Neural cell (in vitro differentiated cells): ENCODE measurements around the gene WWC2. TPM values are rescaled to one million over a fixed set of nuclear protein-coding genes. Genes with fewer than 3 reads are reported as not detected.

ENCODE experiments used
- H2AFZ ChIP-seq: fragments of 200-600, 300-800 bp; sonication (generic), shearing (Covaris generic); 2 replicates; pipeline ENCODE4 v1.6.0; 2014; ENCODE audit warnings: low read depth, mild to moderate bottlenecking, antibody characterized with exemption, low read length, moderate library complexity
- H3F3A ChIP-seq: fragments of 200-600 bp; shearing (Covaris generic); 2 replicates; pipeline ENCODE4 v1.6.1; 2016; ENCODE audit warnings: mild to moderate bottlenecking, moderate library complexity, mixed read lengths, antibody characterized with exemption, low read length; ENCODE audit not compliant: insufficient read depth, poor library complexity, severe bottlenecking
- H3K27ac ChIP-seq: fragments of 200-600, 300-800 bp; sonication (generic), shearing (Covaris generic); 2 replicates; pipeline ENCODE4 v1.5.1; 2014; ENCODE audit warnings: mild to moderate bottlenecking, low read length, moderate library complexity
- H3K27me3 ChIP-seq: fragments of 300-800, 200-600 bp; sonication (generic), shearing (Covaris generic); 2 replicates; pipeline ENCODE4 v1.6.0; 2014; ENCODE audit warnings: mild to moderate bottlenecking, low read depth, low read length, moderate library complexity; ENCODE audit not compliant: insufficient read depth
- H3K36me3 ChIP-seq: fragments of 300-800, 200-600 bp; sonication (generic), shearing (Covaris generic); 2 replicates; pipeline ENCODE4 v1.5.1; 2014; ENCODE audit warnings: mild to moderate bottlenecking, antibody characterized with exemption, low read length, moderate library complexity; ENCODE audit not compliant: insufficient read depth
- H3K4me2 ChIP-seq: fragments of 300-800, 200-600 bp; sonication (generic), shearing (Covaris generic); 2 replicates; pipeline ENCODE4 v1.6.0; 2014; ENCODE audit warnings: mild to moderate bottlenecking, low read length
- H3K4me3 ChIP-seq: fragments of 300-800, 200-600 bp; sonication (generic), shearing (Covaris generic); 2 replicates; pipeline ENCODE4 v1.5.1; 2014; ENCODE audit warnings: mild to moderate bottlenecking, low read length, moderate library complexity
- H3K79me2 ChIP-seq: fragments of 200-600 bp; shearing (Covaris generic); replicated peaks from 2 replicates; pipeline ENCODE4 v1.6.0; 2014; ENCODE audit warnings: mild to moderate bottlenecking, low read length, moderate library complexity; ENCODE audit not compliant: insufficient read depth
- H3K9ac ChIP-seq: fragments of 300-800, 200-600 bp; sonication (generic), shearing (Covaris generic); 2 replicates; pipeline ENCODE4 v1.6.1; 2016; ENCODE audit warnings: mild to moderate bottlenecking, low read length, mixed read lengths
- H3K9me2 ChIP-seq: fragments of 200-600 bp; shearing (Covaris generic); 2 replicates; pipeline ENCODE4 v1.6.1; 2016; ENCODE audit warnings: mild to moderate bottlenecking, low read length, mixed read lengths; ENCODE audit not compliant: insufficient read depth
- H3K9me3 ChIP-seq: fragments of 200-600, 300-800 bp; sonication (generic), shearing (Covaris generic); 2 replicates; pipeline ENCODE4 v1.6.1; 2016; ENCODE audit warnings: mild to moderate bottlenecking, mixed run types, low read length, moderate library complexity, mixed read lengths
- H4K20me1 ChIP-seq: fragments of 200-600 bp; shearing (Covaris generic); 2 replicates; pipeline ENCODE4 v1.6.1; 2016; ENCODE audit warnings: mild to moderate bottlenecking, mixed run types; ENCODE audit not compliant: insufficient read depth
- EP300 ChIP-seq: fragments of 450-650 bp; conservative IDR thresholded peaks from 2 replicates; pipeline ENCODE4 v1.6.1; 2014; ENCODE audit warnings: antibody characterized with exemption, mild to moderate bottlenecking, moderate library complexity; ENCODE audit not compliant: poor library complexity, severe bottlenecking
- EZH2 ChIP-seq: fragments of 200-600, 300-800 bp; shearing (Covaris generic), sonication (generic); IDR thresholded peaks from 2 replicates; pipeline ENCODE4 v1.6.1; 2014; ENCODE audit warnings: antibody characterized with exemption, low read length, borderline replicate concordance, mild to moderate bottlenecking; ENCODE audit not compliant: insufficient read depth, poor library complexity, severe bottlenecking
- MXI1 ChIP-seq: fragments of 450-650 bp; conservative IDR thresholded peaks from 2 replicates; pipeline ENCODE4 v1.6.1; 2014; ENCODE audit warnings: antibody characterized with exemption, mild to moderate bottlenecking; ENCODE audit not compliant: poor library complexity, severe bottlenecking
- POLR2AphosphoS5 ChIP-seq: IDR thresholded peaks from 2 replicates; pipeline ENCODE4 v1.6.1; 2012
- RAD21 ChIP-seq: fragments of 450-650 bp; conservative IDR thresholded peaks from 2 replicates; pipeline ENCODE4 v1.6.1; 2014; ENCODE audit warnings: antibody characterized with exemption, mild to moderate bottlenecking, moderate library complexity
- SMC3 ChIP-seq: fragments of 450-650 bp; conservative IDR thresholded peaks from 2 replicates; pipeline ENCODE4 v1.6.1; 2014; ENCODE audit warnings: antibody characterized with exemption, mild to moderate bottlenecking, moderate library complexity; ENCODE audit not compliant: poor library complexity
- TAF1 ChIP-seq: IDR thresholded peaks from 2 replicates; pipeline ENCODE4 v1.6.1; 2012; ENCODE audit warnings: low read depth
- polyA plus RNA-seq: library from polyadenylated mRNA; depleted of rRNA; stranded (reverse); fragments of >200 nt; gene quantifications from 2 replicates; pipeline ENCODE4 v1.2.3, GENCODE V29; 2014
- TF ChIP-seq, protein P1 (sequence below): fragments of 450-650 bp; IDR thresholded peaks from 2 replicates; pipeline ENCODE4 v1.5.1; 2014; ENCODE audit warnings: antibody characterized with exemption, mild to moderate bottlenecking, moderate library complexity; ENCODE audit not compliant: poor library complexity, severe bottlenecking
- TF ChIP-seq, protein P2 (sequence below): IDR thresholded peaks from 2 replicates; pipeline ENCODE4 v1.6.1; 2012; ENCODE audit warnings: borderline replicate concordance

WWC2 gene
- polyA plus RNA-seq, 1 donor from 2014 or later: 5.7 TPM

DNA sequence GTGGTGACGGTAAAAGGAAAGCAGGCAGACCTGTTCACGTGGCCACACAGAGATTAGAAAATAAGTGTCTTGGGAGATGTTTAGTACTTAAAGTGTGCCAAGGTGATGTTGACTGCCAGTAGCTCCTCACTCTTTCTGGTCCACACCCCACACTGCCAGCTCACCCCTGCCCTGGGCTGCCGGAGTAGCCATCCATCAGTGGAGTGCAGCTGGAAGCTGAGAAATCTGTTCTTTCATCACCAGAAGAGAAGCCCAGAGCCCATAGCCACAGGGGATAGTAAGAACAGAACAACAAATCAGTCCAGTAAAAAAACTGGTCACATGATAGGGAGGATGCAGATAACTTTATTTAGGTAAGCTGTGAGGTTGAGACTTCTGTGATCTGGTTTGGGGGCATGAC is 64.1 kb downstream of the WWC2 start:
- Histone ChIP-seq H3K4me3 (no peak overlapping the region), H3K9me2 (no peaks in the 10 kb centered on the region), H3K27ac (no peak overlapping the region), H3K36me3 (no peaks in the 10 kb centered on the region), H3K9me3 (no peaks in the 10 kb centered on the region), H3K27me3 (no peaks in the 10 kb centered on the region), H3K4me2 (no peak overlapping the region), H2AFZ (no peak overlapping the region), H3K9ac (no peak overlapping the region), H3F3A (no peaks in the 10 kb centered on the region), H4K20me1 (no peaks in the 10 kb centered on the region), H3K79me2 (no peaks in the 10 kb centered on the region)
- TF ChIP-seq, protein P1, sequence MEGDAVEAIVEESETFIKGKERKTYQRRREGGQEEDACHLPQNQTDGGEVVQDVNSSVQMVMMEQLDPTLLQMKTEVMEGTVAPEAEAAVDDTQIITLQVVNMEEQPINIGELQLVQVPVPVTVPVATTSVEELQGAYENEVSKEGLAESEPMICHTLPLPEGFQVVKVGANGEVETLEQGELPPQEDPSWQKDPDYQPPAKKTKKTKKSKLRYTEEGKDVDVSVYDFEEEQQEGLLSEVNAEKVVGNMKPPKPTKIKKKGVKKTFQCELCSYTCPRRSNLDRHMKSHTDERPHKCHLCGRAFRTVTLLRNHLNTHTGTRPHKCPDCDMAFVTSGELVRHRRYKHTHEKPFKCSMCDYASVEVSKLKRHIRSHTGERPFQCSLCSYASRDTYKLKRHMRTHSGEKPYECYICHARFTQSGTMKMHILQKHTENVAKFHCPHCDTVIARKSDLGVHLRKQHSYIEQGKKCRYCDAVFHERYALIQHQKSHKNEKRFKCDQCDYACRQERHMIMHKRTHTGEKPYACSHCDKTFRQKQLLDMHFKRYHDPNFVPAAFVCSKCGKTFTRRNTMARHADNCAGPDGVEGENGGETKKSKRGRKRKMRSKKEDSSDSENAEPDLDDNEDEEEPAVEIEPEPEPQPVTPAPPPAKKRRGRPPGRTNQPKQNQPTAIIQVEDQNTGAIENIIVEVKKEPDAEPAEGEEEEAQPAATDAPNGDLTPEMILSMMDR: no peak
- TF ChIP-seq RAD21 (no peak), MXI1 (no peak), SMC3 (no peak), POLR2AphosphoS5 (no peak), EZH2 (no peak), TAF1 (no peak), EP300 (no peak)
- TF ChIP-seq, protein P2, sequence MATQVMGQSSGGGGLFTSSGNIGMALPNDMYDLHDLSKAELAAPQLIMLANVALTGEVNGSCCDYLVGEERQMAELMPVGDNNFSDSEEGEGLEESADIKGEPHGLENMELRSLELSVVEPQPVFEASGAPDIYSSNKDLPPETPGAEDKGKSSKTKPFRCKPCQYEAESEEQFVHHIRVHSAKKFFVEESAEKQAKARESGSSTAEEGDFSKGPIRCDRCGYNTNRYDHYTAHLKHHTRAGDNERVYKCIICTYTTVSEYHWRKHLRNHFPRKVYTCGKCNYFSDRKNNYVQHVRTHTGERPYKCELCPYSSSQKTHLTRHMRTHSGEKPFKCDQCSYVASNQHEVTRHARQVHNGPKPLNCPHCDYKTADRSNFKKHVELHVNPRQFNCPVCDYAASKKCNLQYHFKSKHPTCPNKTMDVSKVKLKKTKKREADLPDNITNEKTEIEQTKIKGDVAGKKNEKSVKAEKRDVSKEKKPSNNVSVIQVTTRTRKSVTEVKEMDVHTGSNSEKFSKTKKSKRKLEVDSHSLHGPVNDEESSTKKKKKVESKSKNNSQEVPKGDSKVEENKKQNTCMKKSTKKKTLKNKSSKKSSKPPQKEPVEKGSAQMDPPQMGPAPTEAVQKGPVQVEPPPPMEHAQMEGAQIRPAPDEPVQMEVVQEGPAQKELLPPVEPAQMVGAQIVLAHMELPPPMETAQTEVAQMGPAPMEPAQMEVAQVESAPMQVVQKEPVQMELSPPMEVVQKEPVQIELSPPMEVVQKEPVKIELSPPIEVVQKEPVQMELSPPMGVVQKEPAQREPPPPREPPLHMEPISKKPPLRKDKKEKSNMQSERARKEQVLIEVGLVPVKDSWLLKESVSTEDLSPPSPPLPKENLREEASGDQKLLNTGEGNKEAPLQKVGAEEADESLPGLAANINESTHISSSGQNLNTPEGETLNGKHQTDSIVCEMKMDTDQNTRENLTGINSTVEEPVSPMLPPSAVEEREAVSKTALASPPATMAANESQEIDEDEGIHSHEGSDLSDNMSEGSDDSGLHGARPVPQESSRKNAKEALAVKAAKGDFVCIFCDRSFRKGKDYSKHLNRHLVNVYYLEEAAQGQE: no peak

DNA sequence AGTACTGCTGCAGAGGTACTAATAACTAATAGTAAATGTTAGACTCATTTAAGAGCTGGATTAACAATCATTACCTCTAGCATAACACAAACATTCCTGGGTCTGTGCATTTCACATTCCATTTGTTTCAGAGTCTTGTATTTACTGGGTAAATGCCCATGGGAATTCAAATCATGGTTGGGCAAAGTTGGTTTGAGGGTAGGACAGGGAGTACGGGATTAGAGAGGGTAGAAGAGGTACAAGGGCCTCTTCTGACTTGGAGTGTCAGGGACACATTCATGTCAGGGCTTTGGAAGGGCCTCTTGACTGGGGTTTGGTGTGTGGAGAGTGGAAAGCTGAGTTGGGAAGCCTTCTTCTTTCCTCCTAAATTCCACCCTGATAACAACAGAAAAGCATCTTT is 65.9 kb downstream of the WWC2 start:
- Histone ChIP-seq H3K36me3 (no peaks in the 10 kb centered on the region), H3K9me3 (no peaks in the 10 kb centered on the region), H3K27ac (no peak overlapping the region), H2AFZ (no peak overlapping the region), H3F3A (no peaks in the 10 kb centered on the region), H3K4me3 (no peak overlapping the region), H3K79me2 (no peaks in the 10 kb centered on the region), H3K9ac (no peak overlapping the region), H3K9me2 (no peaks in the 10 kb centered on the region), H3K27me3 (no peaks in the 10 kb centered on the region), H4K20me1 (no peaks in the 10 kb centered on the region), H3K4me2 (no peak overlapping the region)
- no peak for TF ChIP-seq EZH2
- no peak for TF ChIP-seq POLR2AphosphoS5

DNA sequence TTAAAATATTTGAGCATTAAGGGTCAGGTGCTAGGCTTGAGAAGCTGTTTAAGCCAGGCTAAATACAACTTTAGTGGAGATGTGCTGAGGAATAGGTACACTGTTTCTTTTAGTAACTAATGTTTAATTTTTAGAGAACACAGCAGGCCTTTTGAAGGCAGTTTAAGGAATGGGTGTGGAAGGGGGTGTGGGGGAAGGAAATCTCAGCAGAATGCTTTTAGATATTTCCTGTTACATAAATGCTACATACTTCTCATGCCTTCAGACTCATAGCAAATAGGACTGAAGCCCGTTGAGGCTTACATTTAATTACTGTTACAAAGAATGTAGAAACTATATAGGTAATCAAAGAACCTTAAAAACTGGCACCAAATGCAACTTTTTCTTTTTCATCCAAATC is 66.3 kb downstream of the WWC2 start:
- Histone ChIP-seq H4K20me1 (no peaks in the 10 kb centered on the region), H3K36me3 (no peaks in the 10 kb centered on the region), H3K27me3 (no peaks in the 10 kb centered on the region), H3F3A (no peaks in the 10 kb centered on the region), H3K9ac (no peak overlapping the region), H3K9me2 (no peaks in the 10 kb centered on the region), H3K79me2 (no peaks in the 10 kb centered on the region), H3K27ac (no peak overlapping the region), H3K4me3 (no peak overlapping the region), H2AFZ (no peak overlapping the region), H3K9me3 (no peaks in the 10 kb centered on the region), H3K4me2 (no peak overlapping the region)
- no peak for TF ChIP-seq TAF1
- TF ChIP-seq MXI1: no peak
- TF ChIP-seq SMC3: no peak
- TF ChIP-seq POLR2AphosphoS5: no peak
